SU-DHL-6 (cell line): ENCODE data around the gene ASTN1.

Source experiments
- EZH2phosphoT487 ChIP-seq: fragments of 200-600 bp; sonication (generic), shearing (Covaris generic); conservative IDR thresholded peaks from 2 replicates; pipeline ENCODE4 v1.6.1; 2018; ENCODE audit warnings: mild to moderate bottlenecking, antibody characterized with exemption, low read length, moderate library complexity, mixed read lengths
- TF ChIP-seq, protein P1 (sequence below): fragments of 200-600 bp; sonication (generic); IDR thresholded peaks from one replicate; pipeline ENCODE4 v1.5.1; 2017; ENCODE audit warnings: antibody characterized with exemption, mild to moderate bottlenecking, low read length, moderate library complexity; ENCODE audit not compliant: insufficient read depth, poor library complexity, severe bottlenecking

DNA sequence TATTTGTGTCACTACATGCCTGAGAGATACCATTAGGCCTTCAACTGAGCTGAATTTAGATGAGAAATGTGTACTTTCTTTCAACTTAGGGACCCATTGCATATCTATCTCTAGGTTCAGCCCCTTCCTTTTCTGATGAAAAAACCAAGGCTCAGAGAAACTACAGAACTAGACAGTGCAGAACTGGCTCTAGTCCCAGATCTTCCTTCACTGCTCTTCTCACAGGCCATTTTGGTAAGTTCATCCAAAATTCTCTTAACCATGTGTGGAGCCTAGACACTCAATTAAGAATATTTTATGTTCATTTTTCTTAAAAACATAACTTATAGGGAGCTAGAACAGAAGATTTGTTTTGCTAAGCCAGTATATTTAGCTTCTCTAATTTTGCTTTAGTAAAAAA lies 128.9 kb downstream of the ASTN1 start:
- TF ChIP-seq, protein P1, sequence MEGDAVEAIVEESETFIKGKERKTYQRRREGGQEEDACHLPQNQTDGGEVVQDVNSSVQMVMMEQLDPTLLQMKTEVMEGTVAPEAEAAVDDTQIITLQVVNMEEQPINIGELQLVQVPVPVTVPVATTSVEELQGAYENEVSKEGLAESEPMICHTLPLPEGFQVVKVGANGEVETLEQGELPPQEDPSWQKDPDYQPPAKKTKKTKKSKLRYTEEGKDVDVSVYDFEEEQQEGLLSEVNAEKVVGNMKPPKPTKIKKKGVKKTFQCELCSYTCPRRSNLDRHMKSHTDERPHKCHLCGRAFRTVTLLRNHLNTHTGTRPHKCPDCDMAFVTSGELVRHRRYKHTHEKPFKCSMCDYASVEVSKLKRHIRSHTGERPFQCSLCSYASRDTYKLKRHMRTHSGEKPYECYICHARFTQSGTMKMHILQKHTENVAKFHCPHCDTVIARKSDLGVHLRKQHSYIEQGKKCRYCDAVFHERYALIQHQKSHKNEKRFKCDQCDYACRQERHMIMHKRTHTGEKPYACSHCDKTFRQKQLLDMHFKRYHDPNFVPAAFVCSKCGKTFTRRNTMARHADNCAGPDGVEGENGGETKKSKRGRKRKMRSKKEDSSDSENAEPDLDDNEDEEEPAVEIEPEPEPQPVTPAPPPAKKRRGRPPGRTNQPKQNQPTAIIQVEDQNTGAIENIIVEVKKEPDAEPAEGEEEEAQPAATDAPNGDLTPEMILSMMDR = no peak
- TF ChIP-seq EZH2phosphoT487 = no peak
